Stimulated activated CD8-positive, alpha-beta memory T cell treated with anti-CD3 and anti-CD28 coated beads, Interleukin-7, amount 100 ng/mL, for 4 hours (primary cell): ENCODE measurements around the gene HSPB6.
A peak's percentile ranks its signal among the peaks of the same experiment; 100 is the strongest.

Experiments used
- DNase-seq, 2 donors: peaks; one replicate each; pipeline ENCODE4 v3.0.0-alpha.2; 2020; ENCODE audit warnings: low read depth in 2 of 2

The HSPB6 gene

GRCh38 chr19:35767288-35768081 is 10.7 kb upstream of the HSPB6 start:
- no peak for DNase-seq

- DNase-seq = no peak
Observed at GRCh38 chr19:35766571-35767104, 9.8 kb upstream of the HSPB6 start.

- no peak for DNase-seq
Observed at GRCh38 chr19:35764432-35765315, 7.8 kb upstream of the HSPB6 start.

GRCh38 chr19:35760711-35761349 is 4.0 kb upstream of the HSPB6 start:
- DNase-seq = no peak

- no peak for DNase-seq
Observed at GRCh38 chr19:35759697-35760096, 2.9 kb upstream of the HSPB6 start.

- DNase-seq = peak; percentile 95 to 99
Observed at GRCh38 chr19:35757749-35758608, 1.1 kb upstream of the HSPB6 start, which contains the start of gene PROSER3. Gene PROSER3, plus strand, starts transcription at chr19:35758176. Its CDS starts 40 bp downstream, at chr19:35758216.

GRCh38 chr19:35757231-35757748 is 461 bp upstream of the HSPB6 start:
- no peak for DNase-seq

- DNase-seq = peak in 1 of 2 donors; percentile 66
Observed at GRCh38 chr19:35755550-35756376, 1.1 kb downstream of the HSPB6 start.

GRCh38 chr19:35755131-35755549 is 1.7 kb downstream of the HSPB6 start:
- DNase-seq = no peak

- no peak for DNase-seq
Observed at GRCh38 chr19:35754370-35755130, 2.3 kb downstream of the HSPB6 start.

GRCh38 chr19:35753634-35754369 is 3.0 kb downstream of the HSPB6 start:
- no peak for DNase-seq

- no peak for DNase-seq
Observed at GRCh38 chr19:35752746-35753350, 4.0 kb downstream of the HSPB6 start.

- DNase-seq = no peak
Observed at GRCh38 chr19:35751839-35752745, 4.7 kb downstream of the HSPB6 start.

- DNase-seq = no peak
Observed at GRCh38 chr19:35750167-35750566, 6.7 kb downstream of the HSPB6 start.

- peak; percentile 98 to 100 for DNase-seq
Observed at GRCh38 chr19:35748106-35749020, 8.5 kb downstream of the HSPB6 start, which contains the start of gene LIN37. Gene LIN37, plus strand, starts transcription at chr19:35748576. Its CDS starts 149 bp downstream, at chr19:35748725.

- DNase-seq = no peak
Observed at GRCh38 chr19:35746531-35746930, 10.3 kb downstream of the HSPB6 start.
